ENCODE data around the gene TGM3. TPM values are rescaled to one million over a fixed set of nuclear protein-coding genes. Genes with fewer than 3 reads are reported as not detected.

The TGM3 gene
- total RNA-seq, 1 experiment from 2014 or later, result 0.11 TPM

- TF ChIP-seq USF1 (CRISPR knock-in tag; IDR thresholded peaks at IDR 0.05) (no peak), PRDM15 (CRISPR knock-in tag; IDR thresholded peaks at IDR 0.05) (no peak), CREB1 (CRISPR knock-in tag; IDR thresholded peaks at IDR 0.05) (no peak), SOX15 (CRISPR knock-in tag; IDR thresholded peaks at IDR 0.05) (no peak), ZNF317 (CRISPR knock-in tag; IDR thresholded peaks at IDR 0.05; ENCODE audit: borderline replicate concordance, low read depth) (no peak), ZNF423 (CRISPR knock-in tag; IDR thresholded peaks at IDR 0.05) (no peak), ZNF281 (CRISPR knock-in tag; IDR thresholded peaks at IDR 0.05) (no peak), HMGXB4 (CRISPR knock-in tag; IDR thresholded peaks at IDR 0.05) (no peak), USF2 (CRISPR knock-in tag; IDR thresholded peaks at IDR 0.05) (no peak), GABPB1 (CRISPR knock-in tag; IDR thresholded peaks at IDR 0.05) (no peak)
These were observed 13.6 kb upstream of the TGM3 start (continued) for GRCh38 chr20:2282181-2282580.

- Mint-ChIP-seq H3K4me3 (no peak overlapping the region), H3K4me1 (no peaks in the 10 kb centered on the region), H3K27me3 (ENCODE audit: low read depth) (0 out of 2 replicates have a peak, but pooled peaks cover 2% of the 10 kb centered on the region), H3K36me3 (peaks cover 8% of the 10 kb centered on the region; the same call in 1 of the 2 replicates), H3K27ac (no peak overlapping the region), H3K9me3 (peaks cover 14% of the 10 kb centered on the region)
- ChIA-PET POLR2A (no interaction called here), CTCF (no interaction called here)
- TF ChIP-seq HMGA2 (CRISPR knock-in tag; IDR thresholded peaks at IDR 0.05) (peak; percentile 99), FOXP4 (CRISPR knock-in tag; IDR thresholded peaks at IDR 0.05) (no peak)
- ATAC-seq (peak; percentile 28; the same call in 1 of the 2 replicates), DNase-seq (ENCODE audit: low spot score) (no peak)
These were observed 11.9 kb upstream of the TGM3 start for GRCh38 chr20:2283706-2284423.
